ENCODE measurements around the gene ANKRD29. TPM values are rescaled to one million over a fixed set of nuclear protein-coding genes. Genes with fewer than 3 reads are reported as not detected.
A peak's percentile ranks its signal among the peaks of the same experiment; 100 is the strongest.

ANKRD29 gene
- total and polyA plus RNA-seq, 2 experiments from 2014 or later, result 6.6 to 36.6 TPM

- H3F3A ChIP-seq (replicated peaks; ENCODE audit: low read depth), result 0 out of 2 replicates have a peak, but pooled peaks cover 7% of the 10 kb centered on the region
- Mint-ChIP-seq H3K27me3 (ENCODE audit: insufficient read depth, low read depth, poor library complexity) (peaks cover 31% of the 10 kb centered on the region), H3K36me3 (ENCODE audit: low read depth) (no peaks in the 10 kb centered on the region), H3K4me1 (peaks cover 5% of the 10 kb centered on the region; the same call in 2 of the 3 replicates), H3K4me3 (peak overlapping the region; percentile 66), H3K27ac (no peak overlapping the region), H3K9me3 (no peaks in the 10 kb centered on the region; the same call in 2 of the 3 replicates)
- TF ChIP-seq CREB1 (CRISPR knock-in tag; IDR thresholded peaks at IDR 0.05; ENCODE audit: low read depth), result no peak
- TF ChIP-seq ZNF331 (CRISPR knock-in tag; IDR thresholded peaks at IDR 0.05; ENCODE audit: low read depth), result no peak
- peak; percentile 80 for TF ChIP-seq EZH2 (IDR thresholded peaks at IDR 0.05; ENCODE audit: low read depth, unreplicated experiment)
- H3K27ac ChIP-seq (ENCODE audit: low read depth), result no peak overlapping the region
- no peaks in the 10 kb centered on the region for H3K36me3 ChIP-seq (ENCODE audit: insufficient read depth)
- peaks cover 48% of the 10 kb centered on the region for H3K27me3 ChIP-seq (ENCODE audit: insufficient read depth)
- ATAC-seq (peak; percentile 87), DNase-seq (ENCODE audit: low spot score) (peak; percentile 47)
- peak overlapping the region; percentile 90 for H3K4me2 ChIP-seq
- H3K4me1 ChIP-seq (ENCODE audit: insufficient read depth), result peaks cover 5% of the 10 kb centered on the region; the same call in 1 of the 2 replicates
- no peaks in the 10 kb centered on the region for H3K79me2 ChIP-seq (replicated peaks; ENCODE audit: insufficient read depth)
- H2AFZ ChIP-seq, result peak overlapping the region; percentile 99
- no peaks in the 10 kb centered on the region for H3K9me2 ChIP-seq (ENCODE audit: insufficient read depth)
- no peaks in the 10 kb centered on the region for H4K20me1 ChIP-seq (replicated peaks; ENCODE audit: insufficient read depth)
- peak overlapping the region; percentile 68 for H3K4me3 ChIP-seq
Observed at GRCh38 chr18:23689616-23690504, 27.1 kb upstream of the ANKRD29 start.

GRCh38 chr18:23689031-23689615 lies 26.4 kb upstream of the ANKRD29 start, which contains the start of gene LAMA3:
Gene LAMA3 (plus strand): TSS chr18:23689453. CDS start chr18:23689684, 231 bp downstream.
- peak within 1 kb of the TSS; percentile 99 for H2AFZ ChIP-seq
- H3K9me3 Mint-ChIP-seq, result no peaks in the 10 kb centered on the region; the same call in 2 of the 3 replicates
- H3K27ac ChIP-seq (ENCODE audit: low read depth), result no peak within 1 kb of the TSS
- DNase-seq (ENCODE audit: low spot score) (peak; percentile 59), ATAC-seq (peak; percentile 70)
- peaks cover 5% of the 10 kb centered on the region; the same call in 1 of the 2 replicates for H3K4me1 ChIP-seq (ENCODE audit: insufficient read depth)
- no peak for TF ChIP-seq ZNF331 (CRISPR knock-in tag; IDR thresholded peaks at IDR 0.05; ENCODE audit: low read depth)
- TF ChIP-seq CTCF (conservative IDR thresholded peaks at IDR 0.05; ENCODE audit: low read depth in 2 of 2), result peak in 1 of 2 experiments; percentile 25; a peak in 2 of 4 replicates
- TF ChIP-seq JUNB (IDR thresholded peaks at IDR 0.05; ENCODE audit: unreplicated experiment), result no peak
- TF ChIP-seq, protein P1, sequence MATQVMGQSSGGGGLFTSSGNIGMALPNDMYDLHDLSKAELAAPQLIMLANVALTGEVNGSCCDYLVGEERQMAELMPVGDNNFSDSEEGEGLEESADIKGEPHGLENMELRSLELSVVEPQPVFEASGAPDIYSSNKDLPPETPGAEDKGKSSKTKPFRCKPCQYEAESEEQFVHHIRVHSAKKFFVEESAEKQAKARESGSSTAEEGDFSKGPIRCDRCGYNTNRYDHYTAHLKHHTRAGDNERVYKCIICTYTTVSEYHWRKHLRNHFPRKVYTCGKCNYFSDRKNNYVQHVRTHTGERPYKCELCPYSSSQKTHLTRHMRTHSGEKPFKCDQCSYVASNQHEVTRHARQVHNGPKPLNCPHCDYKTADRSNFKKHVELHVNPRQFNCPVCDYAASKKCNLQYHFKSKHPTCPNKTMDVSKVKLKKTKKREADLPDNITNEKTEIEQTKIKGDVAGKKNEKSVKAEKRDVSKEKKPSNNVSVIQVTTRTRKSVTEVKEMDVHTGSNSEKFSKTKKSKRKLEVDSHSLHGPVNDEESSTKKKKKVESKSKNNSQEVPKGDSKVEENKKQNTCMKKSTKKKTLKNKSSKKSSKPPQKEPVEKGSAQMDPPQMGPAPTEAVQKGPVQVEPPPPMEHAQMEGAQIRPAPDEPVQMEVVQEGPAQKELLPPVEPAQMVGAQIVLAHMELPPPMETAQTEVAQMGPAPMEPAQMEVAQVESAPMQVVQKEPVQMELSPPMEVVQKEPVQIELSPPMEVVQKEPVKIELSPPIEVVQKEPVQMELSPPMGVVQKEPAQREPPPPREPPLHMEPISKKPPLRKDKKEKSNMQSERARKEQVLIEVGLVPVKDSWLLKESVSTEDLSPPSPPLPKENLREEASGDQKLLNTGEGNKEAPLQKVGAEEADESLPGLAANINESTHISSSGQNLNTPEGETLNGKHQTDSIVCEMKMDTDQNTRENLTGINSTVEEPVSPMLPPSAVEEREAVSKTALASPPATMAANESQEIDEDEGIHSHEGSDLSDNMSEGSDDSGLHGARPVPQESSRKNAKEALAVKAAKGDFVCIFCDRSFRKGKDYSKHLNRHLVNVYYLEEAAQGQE (IDR thresholded peaks at IDR 0.05; ENCODE audit: unreplicated experiment), result no peak
- no peak for TF ChIP-seq ZNF114 (CRISPR knock-in tag; IDR thresholded peaks at IDR 0.05)
- peak within 1 kb of the TSS; percentile 73 for H3K4me3 Mint-ChIP-seq
- peaks cover 48% of the 10 kb centered on the region for H3K27me3 ChIP-seq (ENCODE audit: insufficient read depth)
- H3K27ac Mint-ChIP-seq, result no peak within 1 kb of the TSS
- peak within 1 kb of the TSS; percentile 90 for H3K4me2 ChIP-seq
- peaks cover 31% of the 10 kb centered on the region for H3K27me3 Mint-ChIP-seq (ENCODE audit: insufficient read depth, low read depth, poor library complexity)
- no peaks in the 10 kb centered on the region for H3K36me3 ChIP-seq (ENCODE audit: insufficient read depth)
- H3K9me2 ChIP-seq (ENCODE audit: insufficient read depth), result no peaks in the 10 kb centered on the region
- no peaks in the 10 kb centered on the region for H3K79me2 ChIP-seq (replicated peaks; ENCODE audit: insufficient read depth)
- H3K36me3 Mint-ChIP-seq (ENCODE audit: low read depth), result no peaks in the 10 kb centered on the region
- 0 out of 2 replicates have a peak, but pooled peaks cover 7% of the 10 kb centered on the region for H3F3A ChIP-seq (replicated peaks; ENCODE audit: low read depth)
- peaks cover 5% of the 10 kb centered on the region; the same call in 2 of the 3 replicates for H3K4me1 Mint-ChIP-seq
- peak within 1 kb of the TSS; percentile 68 for H3K4me3 ChIP-seq
- H4K20me1 ChIP-seq (replicated peaks; ENCODE audit: insufficient read depth), result no peaks in the 10 kb centered on the region
